GM12873 (cell line): ENCODE data around the gene FTMT.

Experiments used
- CTCF ChIP-seq: IDR thresholded peaks from 2 replicates; pipeline ENCODE4 v1.5.1; 2012; ENCODE audit warnings: low read depth, mild to moderate bottlenecking, moderate library complexity, low read length, control low read depth; ENCODE audit not compliant: insufficient read depth; ENCODE audit errors: missing control alignments

Gene FTMT

GRCh38 chr5:121850272-121850671 is 1.4 kb upstream of the FTMT start:
- TF ChIP-seq CTCF, result no peak

- no peak for TF ChIP-seq CTCF
Observed at GRCh38 chr5:121853850-121854249, 2.2 kb downstream of the FTMT start.

GRCh38 chr5:121862801-121863200 is 11.1 kb downstream of the FTMT start:
- TF ChIP-seq CTCF, result no peak

GRCh38 chr5:121863753-121864285 is 12.1 kb downstream of the FTMT start:
- TF ChIP-seq CTCF, result no peak

DNA sequence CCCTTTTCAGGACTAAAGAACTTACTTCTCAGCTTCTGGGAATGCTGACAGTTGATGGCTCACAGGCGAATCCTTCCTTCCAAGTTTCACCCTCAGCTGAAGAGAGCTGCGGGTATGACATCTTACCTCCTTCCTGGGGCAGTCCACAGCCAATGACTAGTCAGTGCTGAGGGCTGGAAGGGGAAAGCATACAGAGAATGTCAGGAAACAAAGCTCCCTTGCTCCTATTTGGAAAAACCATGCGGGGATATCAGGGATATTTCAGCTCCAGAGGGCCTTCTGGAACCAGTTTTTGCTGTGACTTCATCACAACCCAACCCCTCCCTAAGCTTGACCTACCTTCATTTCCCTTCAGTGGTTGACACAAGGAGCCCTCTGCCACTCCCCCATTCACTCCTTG is 15.7 kb downstream of the FTMT start:
- TF ChIP-seq CTCF, result no peak

DNA sequence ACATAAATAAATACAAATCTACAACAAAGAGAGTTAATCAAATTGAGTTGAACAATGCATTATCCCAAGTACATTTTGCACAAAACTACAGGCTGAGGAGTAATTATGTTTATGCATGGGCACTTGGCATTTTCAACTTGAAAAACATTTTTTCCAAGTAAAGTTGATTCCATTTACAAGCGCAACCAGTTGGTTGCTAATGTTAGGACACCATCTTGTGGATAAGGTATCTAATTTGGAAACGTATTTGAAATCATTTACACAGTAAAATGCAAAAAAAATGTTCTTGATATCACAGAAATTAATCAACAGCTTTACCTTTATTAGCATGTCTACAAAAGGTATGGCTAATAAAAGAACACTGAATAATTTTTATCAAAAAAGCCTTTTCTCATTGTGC is 18.8 kb downstream of the FTMT start:
- TF ChIP-seq CTCF, result no peak

GRCh38 chr5:121872856-121873255 is 21.2 kb downstream of the FTMT start:
- no peak for TF ChIP-seq CTCF
